ENCODE data around the gene CLCNKB.

CLCNKB gene

DNA sequence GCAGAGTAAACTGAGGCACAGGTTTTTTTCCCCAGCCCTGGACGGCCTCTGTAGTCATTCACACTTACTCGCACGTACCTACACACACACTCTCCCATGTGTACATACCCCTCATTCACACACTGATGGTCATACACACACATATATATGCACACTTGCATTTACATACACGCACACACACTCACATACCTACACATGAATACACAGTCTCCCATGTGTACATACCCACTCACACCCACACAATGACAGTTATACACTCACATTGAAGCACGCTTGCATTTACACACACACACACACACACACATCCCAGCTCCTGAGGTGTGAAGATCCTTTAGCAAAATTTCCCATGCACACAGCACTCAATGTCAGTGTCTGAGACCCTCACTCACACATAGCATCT lies 30.6 kb downstream of the CLCNKB start:
- FAIRE-seq (no peak), DNase-seq (ENCODE audit: low spot score) (no peak)

GRCh38 chr1:16075337-16076030 lies 31.9 kb downstream of the CLCNKB start:
- DNase-seq (ENCODE audit: low spot score) (peak; percentile 62), FAIRE-seq (peak; percentile 35)

- FAIRE-seq, result peak; percentile 55
- DNase-seq (ENCODE audit: low spot score), result peak; percentile 93
Measured at GRCh38 chr1:16076031-16076864, 32.7 kb downstream of the CLCNKB start.

DNA sequence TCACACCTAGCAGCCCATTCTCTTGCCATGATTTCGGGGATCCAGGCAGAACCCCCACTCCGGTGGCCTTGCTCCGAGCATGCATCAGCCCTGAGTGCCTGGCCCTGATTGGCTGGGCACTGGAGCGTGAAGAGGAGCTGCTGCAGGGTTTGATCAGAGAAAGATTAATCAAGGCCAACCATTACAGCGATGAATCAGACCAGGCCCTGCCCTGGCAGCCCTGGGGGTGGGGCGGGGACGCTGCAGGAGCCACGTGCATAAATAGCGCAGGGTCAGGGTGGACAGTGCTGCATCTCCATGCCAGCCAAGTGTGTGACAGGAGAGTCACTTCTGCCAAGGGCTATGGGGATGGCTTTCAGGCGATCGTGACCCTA lies 33.3 kb downstream of the CLCNKB start:
- DNase-seq (ENCODE audit: low spot score), result peak; percentile 90
- peak; percentile 87 for FAIRE-seq

- FAIRE-seq (no peak), DNase-seq (ENCODE audit: low spot score) (no peak)
Measured at GRCh38 chr1:16077406-16078245, 34.0 kb downstream of the CLCNKB start.

DNA sequence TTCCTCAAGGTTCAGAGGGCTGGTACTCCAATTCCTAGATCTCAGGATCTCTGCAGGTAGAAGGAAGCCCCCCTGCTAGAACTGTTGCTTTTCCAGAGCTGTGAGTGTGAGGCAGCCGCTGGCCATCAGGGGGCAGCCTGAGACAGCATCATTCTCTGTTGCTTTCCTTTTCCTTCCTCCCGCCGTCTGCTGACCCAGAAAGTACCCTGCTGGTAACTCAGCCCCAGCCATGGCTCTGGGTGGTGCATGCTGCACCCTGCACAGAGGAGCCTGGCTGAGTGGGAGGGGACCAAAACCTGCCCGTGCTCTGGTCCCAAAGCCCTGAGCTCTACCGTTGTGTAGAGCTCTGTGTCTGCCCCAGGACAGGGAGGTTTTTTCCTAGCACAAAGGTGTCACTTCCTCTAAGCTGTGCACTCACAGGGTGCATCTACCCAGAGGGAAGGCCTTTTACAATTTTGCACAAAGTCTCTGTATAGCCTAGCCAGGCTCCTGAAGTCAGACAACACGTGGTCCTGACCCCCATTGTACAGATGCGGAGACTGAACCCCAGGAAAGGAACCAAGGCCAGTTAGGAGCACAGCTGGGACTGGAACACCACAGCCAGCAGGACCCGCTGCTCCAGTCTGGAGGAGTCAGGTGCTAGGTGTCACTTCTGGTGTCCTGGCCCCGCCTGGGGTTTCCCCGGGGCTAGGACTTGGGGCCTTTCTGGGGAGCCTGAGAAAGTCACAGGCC lies 35.5 kb downstream of the CLCNKB start:
- peak; percentile 78 for DNase-seq (ENCODE audit: low spot score)
- peak; percentile 30 for FAIRE-seq

DNA sequence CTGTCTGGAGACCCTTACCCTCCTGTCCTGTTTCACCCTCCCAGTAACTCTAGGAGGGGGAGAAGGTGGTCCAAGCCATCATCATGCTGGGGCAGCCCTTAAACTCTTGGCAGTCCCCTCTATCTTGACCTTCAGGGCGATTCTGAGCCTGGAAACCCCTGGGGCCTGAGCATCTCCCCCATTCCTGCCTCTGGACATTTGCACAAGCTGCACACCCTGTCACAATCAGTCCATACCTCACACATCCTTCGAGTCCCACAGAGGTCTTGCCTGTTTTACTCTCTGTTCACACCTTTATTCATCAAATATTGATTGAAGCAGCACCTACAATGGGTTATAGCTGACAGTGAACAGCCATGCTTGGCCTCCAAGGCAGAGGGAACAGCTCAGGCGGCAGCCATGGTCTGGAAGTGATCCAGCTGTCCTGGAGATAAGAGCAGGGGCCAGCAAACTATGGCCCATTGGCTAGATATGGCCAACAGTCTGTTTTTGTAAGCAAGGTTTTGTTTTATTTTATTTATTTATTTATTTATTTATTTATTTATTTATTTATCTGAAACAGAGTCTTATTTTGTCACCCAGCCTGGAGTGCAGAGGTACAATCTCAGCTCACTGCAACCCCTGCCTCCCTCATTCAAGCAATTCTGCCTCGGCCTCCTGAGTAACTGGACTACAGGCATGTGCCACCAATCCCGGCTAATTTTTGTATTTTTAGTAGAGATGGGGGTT lies 37.0 kb downstream of the CLCNKB start:
- FAIRE-seq (no peak), DNase-seq (ENCODE audit: low spot score) (no peak)

- no peak for DNase-seq (ENCODE audit: low spot score)
- FAIRE-seq, result no peak
Measured at GRCh38 chr1:16081636-16082035, 38.1 kb downstream of the CLCNKB start.

GRCh38 chr1:16082283-16083038 lies 38.9 kb downstream of the CLCNKB start:
- FAIRE-seq (no peak), DNase-seq (ENCODE audit: low spot score) (peak; percentile 56)

GRCh38 chr1:16083486-16083885 lies 39.9 kb downstream of the CLCNKB start:
- no peak for FAIRE-seq

GRCh38 chr1:16085522-16085921 lies 41.9 kb downstream of the CLCNKB start:
- FAIRE-seq (no peak), DNase-seq (ENCODE audit: low spot score) (no peak)

More at GRCh38 chr1:16083486-16083885, 39.9 kb downstream of the CLCNKB start:
- no peak for DNase-seq (ENCODE audit: low spot score)

- no peak for FAIRE-seq
- DNase-seq (ENCODE audit: low spot score), result no peak
Measured at GRCh38 chr1:16087733-16088132, 44.2 kb downstream of the CLCNKB start.

- no peak for FAIRE-seq
- DNase-seq (ENCODE audit: low spot score), result no peak
Measured at GRCh38 chr1:16088351-16088911, 44.8 kb downstream of the CLCNKB start.

- FAIRE-seq, result peak; percentile 92
- peak; percentile 92 for DNase-seq (ENCODE audit: low spot score)
Measured at GRCh38 chr1:16088996-16089395, 45.4 kb downstream of the CLCNKB start.

- DNase-seq (ENCODE audit: low spot score) (no peak), FAIRE-seq (no peak)
Measured at GRCh38 chr1:16090076-16090826, 46.7 kb downstream of the CLCNKB start.

DNA sequence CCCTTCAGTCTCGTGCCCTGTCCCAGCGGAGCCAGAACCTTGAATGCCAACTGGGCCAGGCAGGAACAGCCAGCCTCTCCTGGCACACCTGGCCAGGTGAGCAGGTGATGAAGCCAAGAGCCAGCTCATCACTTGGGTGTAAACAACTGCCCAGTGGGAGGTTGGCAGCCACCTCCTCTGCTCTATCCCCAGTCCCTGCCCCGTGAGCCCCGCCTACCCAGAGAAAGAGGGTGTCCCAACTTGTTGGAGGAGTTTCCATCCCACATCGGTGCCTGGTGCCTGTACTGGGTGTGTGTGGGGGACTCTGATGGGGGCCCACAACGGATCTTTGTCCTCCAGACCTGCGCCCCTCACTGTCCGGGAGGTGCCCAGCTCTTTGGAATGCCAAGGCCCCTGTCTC lies 47.7 kb downstream of the CLCNKB start:
- DNase-seq (ENCODE audit: low spot score) (no peak), FAIRE-seq (no peak)

- no peak for FAIRE-seq
- DNase-seq (ENCODE audit: low spot score), result no peak
Measured at GRCh38 chr1:16092097-16092922, 48.7 kb downstream of the CLCNKB start.
